ENCODE data around the gene GJB5. TPM values are rescaled to one million over a fixed set of nuclear protein-coding genes. Genes with fewer than 3 reads are reported as not detected.
"Not testable (repeated sequence)": the region's sequence is repeated elsewhere in the genome, so short reads cannot be mapped to it uniquely, and the experiment has no call there.

The GJB5 gene
- total RNA-seq, 1 donor from 2014 or later = not detected

DNA sequence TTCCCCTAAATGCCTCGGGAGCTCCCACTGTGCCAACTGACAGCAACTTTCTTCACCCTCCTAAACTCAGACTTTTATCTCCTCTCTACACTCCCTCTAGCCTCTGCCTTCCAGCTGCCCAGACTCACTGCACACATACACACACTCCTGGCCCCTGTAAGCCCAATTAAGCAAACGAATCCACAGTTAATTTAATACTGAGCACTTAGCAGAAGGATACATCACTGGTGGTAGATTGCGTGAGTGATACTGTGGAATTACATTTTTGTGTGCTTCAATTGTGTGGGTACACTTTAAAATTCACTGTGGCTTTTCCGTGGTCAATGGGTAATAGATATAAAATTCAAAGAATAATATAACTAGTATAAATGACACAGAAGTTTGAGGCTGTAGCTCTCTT lies 33.6 kb upstream of the GJB5 start:
- TF ChIP-seq, protein P1, sequence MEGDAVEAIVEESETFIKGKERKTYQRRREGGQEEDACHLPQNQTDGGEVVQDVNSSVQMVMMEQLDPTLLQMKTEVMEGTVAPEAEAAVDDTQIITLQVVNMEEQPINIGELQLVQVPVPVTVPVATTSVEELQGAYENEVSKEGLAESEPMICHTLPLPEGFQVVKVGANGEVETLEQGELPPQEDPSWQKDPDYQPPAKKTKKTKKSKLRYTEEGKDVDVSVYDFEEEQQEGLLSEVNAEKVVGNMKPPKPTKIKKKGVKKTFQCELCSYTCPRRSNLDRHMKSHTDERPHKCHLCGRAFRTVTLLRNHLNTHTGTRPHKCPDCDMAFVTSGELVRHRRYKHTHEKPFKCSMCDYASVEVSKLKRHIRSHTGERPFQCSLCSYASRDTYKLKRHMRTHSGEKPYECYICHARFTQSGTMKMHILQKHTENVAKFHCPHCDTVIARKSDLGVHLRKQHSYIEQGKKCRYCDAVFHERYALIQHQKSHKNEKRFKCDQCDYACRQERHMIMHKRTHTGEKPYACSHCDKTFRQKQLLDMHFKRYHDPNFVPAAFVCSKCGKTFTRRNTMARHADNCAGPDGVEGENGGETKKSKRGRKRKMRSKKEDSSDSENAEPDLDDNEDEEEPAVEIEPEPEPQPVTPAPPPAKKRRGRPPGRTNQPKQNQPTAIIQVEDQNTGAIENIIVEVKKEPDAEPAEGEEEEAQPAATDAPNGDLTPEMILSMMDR (IDR thresholded peaks at IDR 0.05) = no peak
- H3K27ac Mint-ChIP-seq (ENCODE audit: unreplicated experiment) = no peak overlapping the region
- no peak overlapping the region for H3K4me3 Mint-ChIP-seq (ENCODE audit: unreplicated experiment)
- no peak for DNase-seq (ENCODE audit: low spot score)
- H3K27me3 Mint-ChIP-seq (ENCODE audit: low read depth) = peaks cover 27% of the 10 kb centered on the region
- no peaks in the 10 kb centered on the region for H3K9me3 Mint-ChIP-seq (ENCODE audit: low read depth)
- H3K4me1 Mint-ChIP-seq (ENCODE audit: low read depth) = no peaks in the 10 kb centered on the region
- no peaks in the 10 kb centered on the region for H3K36me3 Mint-ChIP-seq (ENCODE audit: low read depth)

DNA sequence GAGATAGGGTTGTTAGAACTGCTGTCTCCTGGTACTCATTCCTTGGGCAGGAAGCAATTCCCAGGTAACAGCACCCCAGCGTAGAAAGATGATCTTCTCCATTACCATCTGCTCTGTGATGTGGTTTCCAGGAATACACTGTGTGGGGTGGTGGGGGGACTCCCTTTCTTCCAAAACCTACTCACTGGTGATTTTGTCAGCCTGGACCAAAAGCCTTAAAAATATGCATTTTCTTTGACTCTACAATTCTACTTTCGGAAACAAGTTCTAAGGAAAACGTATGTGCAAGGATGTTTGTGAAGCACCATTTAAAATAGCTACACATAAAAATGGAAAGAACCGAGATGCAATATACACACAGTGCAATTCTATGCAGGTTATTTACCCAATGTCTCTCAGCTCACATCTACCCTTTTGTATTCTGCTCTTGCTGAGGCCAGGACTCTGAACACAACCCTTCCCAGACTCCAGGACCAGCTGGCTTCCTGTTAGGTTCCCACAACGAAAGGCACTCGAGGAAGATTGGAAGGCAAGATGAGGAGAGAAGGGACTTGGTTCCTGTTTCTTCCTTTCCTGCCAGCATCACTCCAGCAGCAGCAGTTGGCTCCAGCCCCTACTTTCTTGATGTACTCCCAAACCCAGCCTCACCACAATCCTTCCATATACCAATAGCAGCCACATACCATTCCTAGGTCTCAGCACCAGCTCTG lies 33.0 kb upstream of the GJB5 start:
- Mint-ChIP-seq H3K4me3 (ENCODE audit: unreplicated experiment) (no peak overlapping the region), H3K27ac (ENCODE audit: unreplicated experiment) (no peak overlapping the region), H3K4me1 (ENCODE audit: low read depth) (no peaks in the 10 kb centered on the region), H3K27me3 (ENCODE audit: low read depth) (peaks cover 29% of the 10 kb centered on the region), H3K9me3 (ENCODE audit: low read depth) (no peaks in the 10 kb centered on the region), H3K36me3 (ENCODE audit: low read depth) (no peaks in the 10 kb centered on the region)
- TF ChIP-seq, protein P1 (IDR thresholded peaks at IDR 0.05) = no peak
- no peak for DNase-seq (ENCODE audit: low spot score)

DNA sequence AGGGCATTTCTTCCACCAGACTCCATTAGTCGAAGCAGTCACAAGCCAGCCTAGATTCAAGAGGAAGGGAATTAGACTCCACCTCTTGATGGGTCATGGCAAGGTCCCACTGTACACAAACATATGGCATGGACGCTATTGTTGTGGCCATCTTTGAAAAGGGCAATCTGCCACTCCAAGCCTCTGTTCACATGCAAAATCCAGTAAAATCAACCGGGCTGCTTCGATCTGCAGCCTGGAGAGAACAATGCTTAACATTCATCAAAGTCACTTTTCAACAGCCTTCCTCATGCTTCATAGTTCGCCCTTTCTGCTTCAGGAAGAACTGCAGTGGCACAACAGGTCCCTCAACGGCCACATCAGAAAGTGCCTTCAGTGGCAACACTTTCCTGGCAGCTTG lies 28.0 kb upstream of the GJB5 start:
- Mint-ChIP-seq H3K36me3 (ENCODE audit: low read depth) (no peaks in the 10 kb centered on the region), H3K4me3 (ENCODE audit: unreplicated experiment) (no peak overlapping the region), H3K27ac (ENCODE audit: unreplicated experiment) (no peak overlapping the region), H3K9me3 (ENCODE audit: low read depth) (no peaks in the 10 kb centered on the region), H3K4me1 (ENCODE audit: low read depth) (no peaks in the 10 kb centered on the region), H3K27me3 (ENCODE audit: low read depth) (peaks cover 27% of the 10 kb centered on the region)
- no peak for DNase-seq (ENCODE audit: low spot score)
- TF ChIP-seq, protein P1 (IDR thresholded peaks at IDR 0.05) = no peak

DNA sequence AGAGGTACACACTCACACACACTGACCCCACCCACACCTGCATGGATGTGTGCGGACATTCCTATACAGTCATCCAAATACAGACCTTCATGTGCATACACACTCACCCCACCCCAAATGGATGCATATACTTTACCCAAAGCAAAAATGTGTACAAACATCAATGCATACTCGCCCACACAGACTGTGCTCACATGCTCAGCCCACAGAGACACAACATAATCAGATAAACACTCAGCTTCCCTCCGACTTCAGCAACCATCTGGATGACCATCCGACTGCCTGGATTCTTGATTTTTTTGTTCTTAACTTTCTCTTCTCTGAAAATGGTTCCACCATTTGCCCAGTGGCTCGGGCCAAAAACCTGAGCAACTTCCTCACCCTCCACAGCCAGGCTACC lies 24.4 kb upstream of the GJB5 start:
- H3K9me3 Mint-ChIP-seq (ENCODE audit: low read depth) = no peaks in the 10 kb centered on the region
- H3K4me3 Mint-ChIP-seq (ENCODE audit: unreplicated experiment) = no peak overlapping the region
- peaks cover 32% of the 10 kb centered on the region for H3K27me3 Mint-ChIP-seq (ENCODE audit: low read depth)
- no peak for DNase-seq (ENCODE audit: low spot score)
- no peak overlapping the region for H3K27ac Mint-ChIP-seq (ENCODE audit: unreplicated experiment)
- no peaks in the 10 kb centered on the region for H3K36me3 Mint-ChIP-seq (ENCODE audit: low read depth)
- H3K4me1 Mint-ChIP-seq (ENCODE audit: low read depth) = no peaks in the 10 kb centered on the region
- TF ChIP-seq, protein P1 (IDR thresholded peaks at IDR 0.05) = no peak

DNA sequence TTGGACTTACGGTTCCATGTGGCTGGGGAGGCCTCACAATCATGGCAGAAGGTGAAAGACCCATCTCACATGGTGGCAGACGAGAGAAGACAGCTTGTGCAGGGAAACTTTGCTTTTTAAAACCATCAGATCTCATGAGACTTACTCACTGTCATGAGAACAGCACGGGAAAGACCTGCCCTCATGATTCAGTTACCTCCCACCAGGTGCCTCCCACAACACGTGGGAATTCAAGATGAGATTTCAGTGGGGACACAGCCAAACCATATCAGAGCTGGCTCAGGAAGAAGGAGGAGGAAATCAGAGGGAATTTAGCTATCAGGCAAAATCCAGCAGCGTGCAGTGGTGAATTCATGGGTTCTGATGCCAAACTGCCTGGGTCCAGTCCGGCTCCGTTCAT lies 22.0 kb upstream of the GJB5 start:
- peaks cover 34% of the 10 kb centered on the region for H3K27me3 Mint-ChIP-seq (ENCODE audit: low read depth)
- not testable (repeated sequence) for H3K9me3 Mint-ChIP-seq (ENCODE audit: low read depth)

DNA sequence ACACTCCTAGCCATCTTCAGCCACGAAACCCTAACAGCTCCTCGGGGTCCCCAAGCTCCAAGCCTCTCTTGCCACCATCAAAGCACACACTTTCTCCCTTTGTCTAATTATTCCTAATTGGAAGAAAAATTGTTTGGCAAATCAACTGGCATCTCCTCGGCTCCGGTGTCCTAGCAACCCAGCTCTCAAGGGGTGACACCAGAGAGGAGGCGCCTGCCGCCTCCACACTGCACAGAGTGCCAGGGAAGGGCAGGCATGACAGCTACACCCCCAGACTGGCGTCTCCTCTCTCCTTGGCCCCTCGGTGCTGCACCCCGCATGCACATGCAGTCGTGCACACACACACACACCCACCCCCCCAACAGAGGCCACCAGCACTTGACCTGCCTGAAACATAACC lies 18.2 kb upstream of the GJB5 start:
- Mint-ChIP-seq H3K27ac (ENCODE audit: unreplicated experiment) (no peak overlapping the region), H3K9me3 (ENCODE audit: low read depth) (no peaks in the 10 kb centered on the region), H3K27me3 (ENCODE audit: low read depth) (peaks cover 46% of the 10 kb centered on the region), H3K4me3 (ENCODE audit: unreplicated experiment) (no peak overlapping the region), H3K36me3 (ENCODE audit: low read depth) (no peaks in the 10 kb centered on the region), H3K4me1 (ENCODE audit: low read depth) (no peaks in the 10 kb centered on the region)
- TF ChIP-seq, protein P1 (IDR thresholded peaks at IDR 0.05) = no peak
- no peak for DNase-seq (ENCODE audit: low spot score)

More for the DNA sequence above, 22.0 kb upstream of the GJB5 start:
- H3K36me3 Mint-ChIP-seq (ENCODE audit: low read depth); DNase-seq (ENCODE audit: low spot score); H3K4me1 Mint-ChIP-seq (ENCODE audit: low read depth); H3K4me3 Mint-ChIP-seq (ENCODE audit: unreplicated experiment); H3K27ac Mint-ChIP-seq (ENCODE audit: unreplicated experiment): not testable (repeated sequence)

DNA sequence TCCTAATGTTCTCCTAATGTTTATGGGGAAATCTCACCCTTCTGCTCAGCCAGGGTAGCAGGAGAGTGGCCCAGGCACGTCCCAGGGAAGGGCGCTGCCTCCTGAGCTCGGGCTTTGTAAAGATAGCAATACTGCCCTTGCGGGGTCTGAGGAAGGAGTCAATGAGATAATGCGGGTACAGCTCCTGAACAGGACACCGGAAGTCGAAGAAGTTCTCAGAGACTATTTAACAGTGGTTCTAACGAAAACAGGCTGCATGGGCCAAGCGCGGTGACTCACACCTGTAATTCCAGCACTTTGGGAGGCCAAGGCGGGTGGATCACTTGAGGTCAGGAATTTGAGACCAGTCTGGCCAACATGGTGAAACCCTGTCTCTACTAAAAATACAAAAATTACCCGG lies 17.6 kb upstream of the GJB5 start:
- H3K4me1 Mint-ChIP-seq (ENCODE audit: low read depth); DNase-seq (ENCODE audit: low spot score); H3K4me3 Mint-ChIP-seq (ENCODE audit: unreplicated experiment); H3K9me3 Mint-ChIP-seq (ENCODE audit: low read depth); H3K36me3 Mint-ChIP-seq (ENCODE audit: low read depth); H3K27ac Mint-ChIP-seq (ENCODE audit: unreplicated experiment): not testable (repeated sequence)
- H3K27me3 Mint-ChIP-seq (ENCODE audit: low read depth) = peaks cover 43% of the 10 kb centered on the region
